HepG2 (cell line): ENCODE measurements around the gene MPST. TPM values are rescaled to one million over a fixed set of nuclear protein-coding genes. Genes with fewer than 3 reads are reported as not detected.

Experiments
- ATAC-seq: fragments of 200-7000 bp; cut with Tn5 transposase; 3 replicates; pipeline ENCODE4 v1.9.1; 2020; ENCODE audit warnings: mild to moderate bottlenecking, moderate library complexity
- BruUV-seq: library from RNA; stranded (reverse); fragments of 400-500 nt; replicated peaks from 2 replicates; lab custom pipeline; 2021; lab: Mats Ljungman, UMichigan
- CTCF ChIA-PET: fragments of 300-600 bp; formaldehyde crosslinking; extraction: SDS; loops from one replicate; lab custom pipeline; 2021; ENCODE audit warnings: low total read pairs, inconsistent platforms, low intra/inter-chr PET ratio; lab: Yijun Ruan, JAX
- POLR2A ChIA-PET: fragments of 350-600 bp; sonication (Branson Sonifier 250); formaldehyde crosslinking; loops from one replicate; lab custom pipeline; 2020; ENCODE audit warnings: antibody characterized with exemption, inconsistent platforms; lab: Yijun Ruan, JAX
- DNase-seq: peaks from one replicate; pipeline ENCODE4 v3.0.0-alpha.2; 2015; ENCODE audit warnings: low spot score
- FAIRE-seq: peaks from 3 replicates; lab custom pipeline; 2011; peaks lifted over from hg19 to GRCh38; lab: Jason Lieb, UNC
- H2AFZ ChIP-seq: one replicate; pipeline ENCODE4 v1.6.1; 2011; ENCODE audit warnings: low read length, inconsistent platforms
- H3K27ac ChIP-seq: fragments of 300-600 bp; 3 replicates; pipeline ENCODE4 v1.8.0; 2011; ENCODE audit warnings: mixed run types, mild to moderate bottlenecking, mixed read lengths, low read length, inconsistent platforms; ENCODE audit not compliant: insufficient read depth; ENCODE audit errors: extremely low read length
- H3K27me3 ChIP-seq, 2 experiments: fragments of 200-600 bp in 1 of 2; 2 replicates in 1 of 2; 3 replicates in 1 of 2; pipeline versions ENCODE4 v1.6.0 to v1.8.0; 2011; ENCODE audit warnings: low read length in 2 of 2, mild to moderate bottlenecking in 2 of 2, moderate library complexity in 2 of 2, inconsistent platforms in 1 of 2; ENCODE audit not compliant: insufficient read depth in 2 of 2, control insufficient read depth in 1 of 2
- H3K36me3 ChIP-seq, 2 experiments: fragments of 200-600 bp in 1 of 2; replicated peaks in 1 of 2; 2 replicates in 1 of 2; 3 replicates in 1 of 2; pipeline versions ENCODE4 v1.5.1 to v1.8.0; 2011; ENCODE audit warnings: low read length in 2 of 2, inconsistent platforms in 1 of 2; ENCODE audit not compliant: insufficient read depth in 2 of 2, control insufficient read depth in 1 of 2
- H3K4me1 ChIP-seq: 2 replicates; pipeline ENCODE4 v1.5.1; 2012; ENCODE audit warnings: low read length, inconsistent platforms; ENCODE audit not compliant: insufficient read depth
- H3K4me2 ChIP-seq: 2 replicates; pipeline ENCODE4 v1.6.0; 2011; ENCODE audit warnings: low read depth, low read length, inconsistent platforms
- H3K4me3 ChIP-seq, 3 experiments: fragments of 200-600 bp in 1 of 3; sonication (generic), shearing (Covaris generic) in 1 of 3; replicated peaks in 1 of 3; 2 replicates each; pipeline ENCODE4 v1.5.1; 2011 to 2016; ENCODE audit warnings: low read length in 3 of 3, inconsistent platforms in 2 of 3, low read depth in 2 of 3, mild to moderate bottlenecking in 2 of 3, control low read depth in 1 of 3, mixed read lengths in 1 of 3; ENCODE audit not compliant: insufficient read depth in 1 of 3
- H3K79me2 ChIP-seq: one replicate; pipeline ENCODE4 v1.6.1; 2011; ENCODE audit warnings: low read length, inconsistent platforms; ENCODE audit not compliant: insufficient read depth
- H3K9ac ChIP-seq: 2 replicates; pipeline ENCODE4 v1.6.0; 2011; ENCODE audit warnings: mild to moderate bottlenecking, low read depth, low read length, inconsistent platforms; ENCODE audit not compliant: insufficient read depth
- H3K9me3 ChIP-seq: 2 replicates; pipeline ENCODE4 v1.5.1; 2012; ENCODE audit warnings: mild to moderate bottlenecking, low read length
- H4K20me1 ChIP-seq: 2 replicates; pipeline ENCODE4 v1.6.0; 2011; ENCODE audit warnings: inconsistent platforms, mild to moderate bottlenecking, low read length, moderate library complexity; ENCODE audit not compliant: insufficient read depth
- FOSL1 ChIP-seq: sonication (generic); formaldehyde crosslinking; IDR thresholded peaks from 2 replicates; pipeline ENCODE4 v1.9.0; 2021; ENCODE audit warnings: missing genetic modification reagents, borderline replicate concordance
- FOXA3 ChIP-seq: IDR thresholded peaks from 2 replicates; pipeline ENCODE4 v1.6.1; 2016; ENCODE audit warnings: missing genetic modification reagents, missing compliant biosample characterization
- MAZ ChIP-seq, 2 experiments: sonication (generic) in 1 of 2; formaldehyde crosslinking in 1 of 2; IDR thresholded peaks; 2 replicates each; pipeline versions ENCODE4 v1.5.0 to v1.6.1; 2012 to 2020; ENCODE audit warnings: low read depth in 2 of 2, mild to moderate bottlenecking in 2 of 2, borderline replicate concordance in 1 of 2, improper control_type of control experiment in 1 of 2, low read length in 1 of 2, missing genetic modification reagents in 1 of 2, moderate library complexity in 1 of 2
- NRL ChIP-seq: sonication (generic); formaldehyde crosslinking; IDR thresholded peaks from 2 replicates; pipeline ENCODE4 v1.5.0; 2020; ENCODE audit warnings: missing genetic modification reagents, mild to moderate bottlenecking, moderate library complexity, borderline replicate concordance
- RXRA ChIP-seq: sonication (generic); formaldehyde crosslinking; IDR thresholded peaks from 2 replicates; pipeline ENCODE4 v1.5.1; 2020; ENCODE audit warnings: missing genetic modification reagents
- SOX6 ChIP-seq, 2 experiments: fragments of 450-650 bp in 1 of 2; sonication (generic) in 1 of 2; formaldehyde crosslinking in 1 of 2; IDR thresholded peaks; 2 replicates each; pipeline versions ENCODE4 v1.4.0 to v1.6.1; 2017 to 2020; ENCODE audit warnings: antibody characterized with exemption in 1 of 2, mild to moderate bottlenecking in 1 of 2, missing genetic modification reagents in 1 of 2
- TBL1XR1 ChIP-seq: fragments of 150-350 bp; IDR thresholded peaks from 2 replicates; pipeline ENCODE4 v1.6.1; 2014; ENCODE audit warnings: borderline replicate concordance, low read length; ENCODE audit not compliant: partially characterized antibody
- ZNF10 ChIP-seq: sonication (generic); formaldehyde crosslinking; IDR thresholded peaks from 2 replicates; pipeline ENCODE4 v1.4.0; 2020; ENCODE audit warnings: mild to moderate bottlenecking, low read depth, missing genetic modification reagents, borderline replicate concordance
- ZNF34 ChIP-seq: sonication (generic); formaldehyde crosslinking; IDR thresholded peaks from 2 replicates; pipeline ENCODE4 v1.4.0; 2020; ENCODE audit warnings: mild to moderate bottlenecking, missing genetic modification reagents, borderline replicate concordance
- ZNF670 ChIP-seq: sonication (generic); formaldehyde crosslinking; IDR thresholded peaks from 2 replicates; pipeline ENCODE4 v1.8.0; 2022; ENCODE audit warnings: mild to moderate bottlenecking, missing genetic modification reagents, borderline replicate concordance
- ZNF772 ChIP-seq: sonication (generic); formaldehyde crosslinking; IDR thresholded peaks from 2 replicates; pipeline ENCODE4 v1.5.0; 2020; ENCODE audit warnings: mild to moderate bottlenecking, missing genetic modification reagents
- WGBS: methylation state at CpG from one replicate; pipeline ENCODE4 v1.1.6; 2017; ENCODE audit warnings: low lambda C conversion rate; 5-methylcytosine and 5-hydroxymethylcytosine counted together
- in situ Hi-C: cut with HindIII; loops from 2 replicates; pipeline ENCODE4 v1.10.0; 2017; ENCODE audit warnings: low pct_unique_long_range_greater_than_20kb; ENCODE audit not compliant: extremely low pct_ligation_motif_present
- intact Hi-C: fragments of 100-400 bp; cut with micrococcal nuclease; formaldehyde crosslinking; loops from one replicate; pipeline ENCODE4 v1.10.0; 2022; ENCODE audit not compliant: unreplicated experiment
- polyA plus RNA-seq, 8 experiments: library from polyadenylated mRNA; depleted of rRNA in 3 of 8; stranded (reverse) in 7 of 8; unstranded in 1 of 8; fragments of >200 nt; fragmentation: Illumina TruSeq in 4 of 8; extraction: Trizol in 4 of 8; gene quantifications; 2 replicates each; pipeline versions ENCODE4 v1.2.1 to v1.2.3, GENCODE V29; 2011 to 2016; ENCODE audit warnings: low read depth in 4 of 8, missing spikeins in 1 of 8, mixed read lengths in 1 of 8; ENCODE audit not compliant: insufficient read depth in 1 of 8
- total RNA-seq, 5 experiments: library from RNA; depleted of rRNA; stranded (reverse); fragments of >200 nt; fragmentation: Illumina TruSeq; extraction: Trizol; gene quantifications; 2 replicates each; pipeline ENCODE4 v1.2.3, GENCODE V29; 2016; ENCODE audit warnings: low read depth in 1 of 5
- TF ChIP-seq, protein P1 (sequence below): fragments of 450-650 bp; IDR thresholded peaks from 2 replicates; pipeline ENCODE4 v1.6.1; 2017
- TF ChIP-seq, protein P2 (sequence below): sonication (generic); formaldehyde crosslinking; IDR thresholded peaks from one replicate; pipeline ENCODE4 v1.5.1; 2020; ENCODE audit warnings: mild to moderate bottlenecking, missing genetic modification reagents; ENCODE audit errors: not compliant biosample characterization

MPST gene
- total and polyA plus RNA-seq, 2 of the 13 experiments (the other 11 are each of a cell fraction or from before 2014, with no cell fraction given): 133 to 141 TPM

DNA sequence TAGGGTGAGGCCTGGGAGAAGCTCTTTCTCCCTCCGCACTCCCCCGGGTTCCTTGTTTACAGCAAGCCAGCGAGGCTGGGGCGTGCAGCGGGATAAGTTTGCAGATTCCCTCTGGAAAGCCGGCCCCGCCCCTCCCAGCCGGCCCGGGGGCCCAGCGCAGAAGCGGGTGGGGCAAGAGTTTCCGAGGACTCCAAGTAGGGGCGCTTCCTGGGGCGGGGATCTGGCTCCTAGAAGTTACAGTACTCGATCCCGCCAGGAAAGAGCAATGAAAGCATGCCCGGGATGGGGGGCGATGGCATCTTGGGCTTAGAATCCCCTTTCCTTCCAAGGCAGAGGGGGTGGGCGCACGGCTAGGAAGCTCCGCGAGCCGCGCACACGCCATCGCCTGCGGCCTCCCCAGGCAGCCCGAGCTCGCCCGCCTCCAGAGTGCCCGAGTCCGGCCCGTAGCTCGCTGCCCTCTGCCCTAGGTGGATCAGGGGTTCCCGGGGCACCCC lies 680 bp upstream of the MPST start:
- no peak overlapping the region for H2AFZ ChIP-seq
- peak overlapping the region; percentile 88 for H3K27ac ChIP-seq
- peak; percentile 25 for ATAC-seq
- H3K9me3 ChIP-seq: no peaks in the 10 kb centered on the region
- peak overlapping the region; percentile 91 for H3K4me2 ChIP-seq
- POLR2A ChIA-PET: interaction anchor here (0.8 to 11.6 kb wide), 9 partner anchors 8 to 181 kb away, joined by 3 to 383 read pairs (median 5); partner anchors contain the start of gene KCTD17
- DNase-seq: peak; percentile 40
- H3K27me3 ChIP-seq: no peaks in the 10 kb centered on the region; a peak in 1 of 5 replicates
- peaks cover 79% of the 10 kb centered on the region for H3K4me1 ChIP-seq
- CTCF ChIA-PET: interaction anchor here (1.8 kb wide), 1 partner anchor 26 kb away, joined by 7 read pairs; no protein-coding TSS in a partner anchor
- peak overlapping the region; percentile 86 to 94 (median 92) for H3K4me3 ChIP-seq
- TSS peak; percentile 53 for BruUV-seq
- intact Hi-C loops (no loop called here), in situ Hi-C loops (no loop called here)
- FAIRE-seq: no peak
- peak overlapping the region; percentile 95 for H3K9ac ChIP-seq
- peaks cover 66% of the 10 kb centered on the region for H3K79me2 ChIP-seq
- 0% methylated on average over 1 of the region's 35 CpGs for WGBS
- H4K20me1 ChIP-seq: peaks cover 29% of the 10 kb centered on the region
- peaks cover 5 to 17% of the 10 kb centered on the region in 2 experiments for H3K36me3 ChIP-seq
- TF ChIP-seq ZNF34 (CRISPR knock-in tag) (peak; percentile 47; the same call in 1 of the 2 replicates), FOSL1 (no peak), FOXA3 (CRISPR knock-in tag) (peak; percentile 69), NRL (CRISPR knock-in tag) (0 out of 2 replicates have a peak, but pooled peaks have one; percentile 37), ZNF670 (CRISPR knock-in tag) (peak; percentile 80; the same call in 1 of the 2 replicates), MAZ (IDR thresholded peaks at IDR 0.05; ENCODE audit: borderline replicate concordance, low read depth, low read length) (0 out of 2 replicates have a peak, but pooled peaks have one; percentile 33), MAZ (CRISPR knock-in tag; IDR thresholded peaks at IDR 0.05; ENCODE audit: low read depth) (no peak), ZNF772 (CRISPR knock-in tag) (peak; percentile 18; the same call in 1 of the 2 replicates), ZNF10 (CRISPR knock-in tag) (no peak), RXRA (CRISPR knock-in tag) (no peak), SOX6 (IDR thresholded peaks at IDR 0.05) (no peak), SOX6 (CRISPR knock-in tag; IDR thresholded peaks at IDR 0.05) (0 out of 2 replicates have a peak, but pooled peaks have one; percentile 14), TBL1XR1 (no peak)
- TF ChIP-seq, protein P1, sequence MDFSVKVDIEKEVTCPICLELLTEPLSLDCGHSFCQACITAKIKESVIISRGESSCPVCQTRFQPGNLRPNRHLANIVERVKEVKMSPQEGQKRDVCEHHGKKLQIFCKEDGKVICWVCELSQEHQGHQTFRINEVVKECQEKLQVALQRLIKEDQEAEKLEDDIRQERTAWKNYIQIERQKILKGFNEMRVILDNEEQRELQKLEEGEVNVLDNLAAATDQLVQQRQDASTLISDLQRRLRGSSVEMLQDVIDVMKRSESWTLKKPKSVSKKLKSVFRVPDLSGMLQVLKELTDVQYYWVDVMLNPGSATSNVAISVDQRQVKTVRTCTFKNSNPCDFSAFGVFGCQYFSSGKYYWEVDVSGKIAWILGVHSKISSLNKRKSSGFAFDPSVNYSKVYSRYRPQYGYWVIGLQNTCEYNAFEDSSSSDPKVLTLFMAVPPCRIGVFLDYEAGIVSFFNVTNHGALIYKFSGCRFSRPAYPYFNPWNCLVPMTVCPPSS: no peak
- TF ChIP-seq, protein P2, sequence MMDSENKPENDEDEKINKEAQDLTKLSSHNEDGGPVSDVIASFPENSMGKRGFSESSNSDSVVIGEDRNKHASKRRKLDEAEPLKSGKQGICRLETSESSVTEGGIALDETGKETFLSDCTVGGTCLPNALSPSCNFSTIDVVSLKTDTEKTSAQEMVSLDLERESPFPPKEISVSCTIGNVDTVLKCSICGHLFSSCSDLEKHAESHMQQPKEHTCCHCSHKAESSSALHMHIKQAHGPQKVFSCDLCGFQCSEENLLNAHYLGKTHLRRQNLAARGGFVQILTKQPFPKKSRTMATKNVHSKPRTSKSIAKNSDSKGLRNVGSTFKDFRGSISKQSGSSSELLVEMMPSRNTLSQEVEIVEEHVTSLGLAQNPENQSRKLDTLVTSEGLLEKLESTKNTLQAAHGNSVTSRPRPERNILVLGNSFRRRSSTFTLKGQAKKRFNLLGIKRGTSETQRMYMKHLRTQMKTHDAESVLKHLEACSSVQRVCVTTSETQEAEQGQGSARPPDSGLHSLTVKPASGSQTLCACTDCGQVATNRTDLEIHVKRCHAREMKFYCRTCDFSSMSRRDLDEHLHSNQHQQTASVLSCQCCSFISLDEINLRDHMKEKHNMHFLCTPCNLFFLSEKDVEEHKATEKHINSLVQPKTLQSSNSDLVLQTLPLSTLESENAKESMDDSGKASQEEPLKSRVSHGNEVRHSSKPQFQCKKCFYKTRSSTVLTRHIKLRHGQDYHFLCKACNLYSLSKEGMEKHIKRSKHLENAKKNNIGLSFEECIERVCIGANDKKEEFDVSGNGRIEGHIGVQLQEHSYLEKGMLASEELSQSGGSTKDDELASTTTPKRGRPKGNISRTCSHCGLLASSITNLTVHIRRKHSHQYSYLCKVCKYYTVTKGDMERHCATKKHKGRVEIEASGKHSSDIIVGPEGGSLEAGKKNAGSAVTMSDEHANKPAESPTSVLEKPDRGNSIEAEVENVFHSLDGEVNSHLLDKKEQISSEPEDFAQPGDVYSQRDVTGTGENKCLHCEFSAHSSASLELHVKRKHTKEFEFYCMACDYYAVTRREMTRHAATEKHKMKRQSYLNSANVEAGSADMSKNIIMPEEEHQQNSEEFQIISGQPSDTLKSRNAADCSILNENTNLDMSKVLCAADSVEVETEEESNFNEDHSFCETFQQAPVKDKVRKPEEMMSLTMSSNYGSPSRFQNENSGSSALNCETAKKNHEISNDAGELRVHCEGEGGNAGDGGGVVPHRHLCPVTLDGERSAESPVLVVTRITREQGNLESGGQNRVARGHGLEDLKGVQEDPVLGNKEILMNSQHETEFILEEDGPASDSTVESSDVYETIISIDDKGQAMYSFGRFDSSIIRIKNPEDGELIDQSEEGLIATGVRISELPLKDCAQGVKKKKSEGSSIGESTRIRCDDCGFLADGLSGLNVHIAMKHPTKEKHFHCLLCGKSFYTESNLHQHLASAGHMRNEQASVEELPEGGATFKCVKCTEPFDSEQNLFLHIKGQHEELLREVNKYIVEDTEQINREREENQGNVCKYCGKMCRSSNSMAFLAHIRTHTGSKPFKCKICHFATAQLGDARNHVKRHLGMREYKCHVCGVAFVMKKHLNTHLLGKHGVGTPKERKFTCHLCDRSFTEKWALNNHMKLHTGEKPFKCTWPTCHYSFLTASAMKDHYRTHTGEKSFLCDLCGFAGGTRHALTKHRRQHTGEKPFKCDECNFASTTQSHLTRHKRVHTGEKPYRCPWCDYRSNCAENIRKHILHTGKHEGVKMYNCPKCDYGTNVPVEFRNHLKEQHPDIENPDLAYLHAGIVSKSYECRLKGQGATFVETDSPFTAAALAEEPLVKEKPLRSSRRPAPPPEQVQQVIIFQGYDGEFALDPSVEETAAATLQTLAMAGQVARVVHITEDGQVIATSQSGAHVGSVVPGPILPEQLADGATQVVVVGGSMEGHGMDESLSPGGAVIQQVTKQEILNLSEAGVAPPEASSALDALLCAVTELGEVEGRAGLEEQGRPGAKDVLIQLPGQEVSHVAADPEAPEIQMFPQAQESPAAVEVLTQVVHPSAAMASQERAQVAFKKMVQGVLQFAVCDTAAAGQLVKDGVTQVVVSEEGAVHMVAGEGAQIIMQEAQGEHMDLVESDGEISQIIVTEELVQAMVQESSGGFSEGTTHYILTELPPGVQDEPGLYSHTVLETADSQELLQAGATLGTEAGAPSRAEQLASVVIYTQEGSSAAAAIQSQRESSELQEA (CRISPR knock-in tag): peak; percentile 56
